ENCODE data around the gene CBX8. TPM values are rescaled to one million over a fixed set of nuclear protein-coding genes. Genes with fewer than 3 reads are reported as not detected.

CBX8 gene
- total and polyA plus RNA-seq, 2 of the 8 experiments (the other 6 are each of a cell fraction or from before 2014, with no cell fraction given): 0.09 to 2.1 TPM

DNA sequence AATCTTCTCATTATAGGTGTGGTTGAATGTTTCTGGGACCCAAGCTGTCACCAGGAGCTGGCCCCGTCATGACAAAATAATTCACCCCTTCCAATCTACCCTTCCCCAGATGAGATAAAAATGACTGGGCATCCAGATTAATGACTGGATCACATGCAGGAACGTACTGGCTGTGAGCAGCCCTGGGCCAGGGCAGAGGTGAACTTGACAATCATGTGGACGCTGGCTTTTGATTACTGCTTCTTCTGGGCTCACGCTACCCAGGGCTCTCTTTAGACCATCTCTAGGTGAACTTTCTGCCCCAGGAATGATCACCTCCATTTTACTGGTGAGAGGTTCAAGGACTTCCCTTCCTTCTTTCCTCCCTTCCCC, 24.1 kb upstream of the CBX8 start (continued):
- TF ChIP-seq, protein P1, sequence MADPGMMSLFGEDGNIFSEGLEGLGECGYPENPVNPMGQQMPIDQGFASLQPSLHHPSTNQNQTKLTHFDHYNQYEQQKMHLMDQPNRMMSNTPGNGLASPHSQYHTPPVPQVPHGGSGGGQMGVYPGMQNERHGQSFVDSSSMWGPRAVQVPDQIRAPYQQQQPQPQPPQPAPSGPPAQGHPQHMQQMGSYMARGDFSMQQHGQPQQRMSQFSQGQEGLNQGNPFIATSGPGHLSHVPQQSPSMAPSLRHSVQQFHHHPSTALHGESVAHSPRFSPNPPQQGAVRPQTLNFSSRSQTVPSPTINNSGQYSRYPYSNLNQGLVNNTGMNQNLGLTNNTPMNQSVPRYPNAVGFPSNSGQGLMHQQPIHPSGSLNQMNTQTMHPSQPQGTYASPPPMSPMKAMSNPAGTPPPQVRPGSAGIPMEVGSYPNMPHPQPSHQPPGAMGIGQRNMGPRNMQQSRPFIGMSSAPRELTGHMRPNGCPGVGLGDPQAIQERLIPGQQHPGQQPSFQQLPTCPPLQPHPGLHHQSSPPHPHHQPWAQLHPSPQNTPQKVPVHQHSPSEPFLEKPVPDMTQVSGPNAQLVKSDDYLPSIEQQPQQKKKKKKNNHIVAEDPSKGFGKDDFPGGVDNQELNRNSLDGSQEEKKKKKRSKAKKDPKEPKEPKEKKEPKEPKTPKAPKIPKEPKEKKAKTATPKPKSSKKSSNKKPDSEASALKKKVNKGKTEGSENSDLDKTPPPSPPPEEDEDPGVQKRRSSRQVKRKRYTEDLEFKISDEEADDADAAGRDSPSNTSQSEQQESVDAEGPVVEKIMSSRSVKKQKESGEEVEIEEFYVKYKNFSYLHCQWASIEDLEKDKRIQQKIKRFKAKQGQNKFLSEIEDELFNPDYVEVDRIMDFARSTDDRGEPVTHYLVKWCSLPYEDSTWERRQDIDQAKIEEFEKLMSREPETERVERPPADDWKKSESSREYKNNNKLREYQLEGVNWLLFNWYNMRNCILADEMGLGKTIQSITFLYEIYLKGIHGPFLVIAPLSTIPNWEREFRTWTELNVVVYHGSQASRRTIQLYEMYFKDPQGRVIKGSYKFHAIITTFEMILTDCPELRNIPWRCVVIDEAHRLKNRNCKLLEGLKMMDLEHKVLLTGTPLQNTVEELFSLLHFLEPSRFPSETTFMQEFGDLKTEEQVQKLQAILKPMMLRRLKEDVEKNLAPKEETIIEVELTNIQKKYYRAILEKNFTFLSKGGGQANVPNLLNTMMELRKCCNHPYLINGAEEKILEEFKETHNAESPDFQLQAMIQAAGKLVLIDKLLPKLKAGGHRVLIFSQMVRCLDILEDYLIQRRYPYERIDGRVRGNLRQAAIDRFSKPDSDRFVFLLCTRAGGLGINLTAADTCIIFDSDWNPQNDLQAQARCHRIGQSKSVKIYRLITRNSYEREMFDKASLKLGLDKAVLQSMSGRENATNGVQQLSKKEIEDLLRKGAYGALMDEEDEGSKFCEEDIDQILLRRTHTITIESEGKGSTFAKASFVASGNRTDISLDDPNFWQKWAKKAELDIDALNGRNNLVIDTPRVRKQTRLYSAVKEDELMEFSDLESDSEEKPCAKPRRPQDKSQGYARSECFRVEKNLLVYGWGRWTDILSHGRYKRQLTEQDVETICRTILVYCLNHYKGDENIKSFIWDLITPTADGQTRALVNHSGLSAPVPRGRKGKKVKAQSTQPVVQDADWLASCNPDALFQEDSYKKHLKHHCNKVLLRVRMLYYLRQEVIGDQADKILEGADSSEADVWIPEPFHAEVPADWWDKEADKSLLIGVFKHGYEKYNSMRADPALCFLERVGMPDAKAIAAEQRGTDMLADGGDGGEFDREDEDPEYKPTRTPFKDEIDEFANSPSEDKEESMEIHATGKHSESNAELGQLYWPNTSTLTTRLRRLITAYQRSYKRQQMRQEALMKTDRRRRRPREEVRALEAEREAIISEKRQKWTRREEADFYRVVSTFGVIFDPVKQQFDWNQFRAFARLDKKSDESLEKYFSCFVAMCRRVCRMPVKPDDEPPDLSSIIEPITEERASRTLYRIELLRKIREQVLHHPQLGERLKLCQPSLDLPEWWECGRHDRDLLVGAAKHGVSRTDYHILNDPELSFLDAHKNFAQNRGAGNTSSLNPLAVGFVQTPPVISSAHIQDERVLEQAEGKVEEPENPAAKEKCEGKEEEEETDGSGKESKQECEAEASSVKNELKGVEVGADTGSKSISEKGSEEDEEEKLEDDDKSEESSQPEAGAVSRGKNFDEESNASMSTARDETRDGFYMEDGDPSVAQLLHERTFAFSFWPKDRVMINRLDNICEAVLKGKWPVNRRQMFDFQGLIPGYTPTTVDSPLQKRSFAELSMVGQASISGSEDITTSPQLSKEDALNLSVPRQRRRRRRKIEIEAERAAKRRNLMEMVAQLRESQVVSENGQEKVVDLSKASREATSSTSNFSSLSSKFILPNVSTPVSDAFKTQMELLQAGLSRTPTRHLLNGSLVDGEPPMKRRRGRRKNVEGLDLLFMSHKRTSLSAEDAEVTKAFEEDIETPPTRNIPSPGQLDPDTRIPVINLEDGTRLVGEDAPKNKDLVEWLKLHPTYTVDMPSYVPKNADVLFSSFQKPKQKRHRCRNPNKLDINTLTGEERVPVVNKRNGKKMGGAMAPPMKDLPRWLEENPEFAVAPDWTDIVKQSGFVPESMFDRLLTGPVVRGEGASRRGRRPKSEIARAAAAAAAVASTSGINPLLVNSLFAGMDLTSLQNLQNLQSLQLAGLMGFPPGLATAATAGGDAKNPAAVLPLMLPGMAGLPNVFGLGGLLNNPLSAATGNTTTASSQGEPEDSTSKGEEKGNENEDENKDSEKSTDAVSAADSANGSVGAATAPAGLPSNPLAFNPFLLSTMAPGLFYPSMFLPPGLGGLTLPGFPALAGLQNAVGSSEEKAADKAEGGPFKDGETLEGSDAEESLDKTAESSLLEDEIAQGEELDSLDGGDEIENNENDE (IDR thresholded peaks at IDR 0.05; ENCODE audit: insufficient replicate concordance, low read length): no peak
- no peak for TF ChIP-seq CREB1 (IDR thresholded peaks at IDR 0.05)
- no peak for TF ChIP-seq NRF1 (IDR thresholded peaks at IDR 0.05; ENCODE audit: low read depth, low read length)
- no peak for TF ChIP-seq EZH2 (IDR thresholded peaks at IDR 0.05; ENCODE audit: low read depth, low read length, severe bottlenecking)
- no peak for TF ChIP-seq POU5F1 (IDR thresholded peaks at IDR 0.05; ENCODE audit: low read depth, low read length)
- no peak for TF ChIP-seq BACH1 (IDR thresholded peaks at IDR 0.05; ENCODE audit: low read length)
- no peak for TF ChIP-seq JUN (IDR thresholded peaks at IDR 0.05; ENCODE audit: low read depth, low read length)
- no peak for TF ChIP-seq RXRA (IDR thresholded peaks at IDR 0.05; ENCODE audit: insufficient read depth, low read depth, low read length)
- TF ChIP-seq PHF8 (conservative IDR thresholded peaks at IDR 0.05; ENCODE audit: low read depth, low read length): no peak
- TF ChIP-seq ZNF274 (IDR thresholded peaks at IDR 0.05; ENCODE audit: borderline replicate concordance, extremely low read depth, low read length): no peak
- TF ChIP-seq CEBPB (IDR thresholded peaks at IDR 0.05; ENCODE audit: low read depth, low read length): no peak
- TF ChIP-seq RAD21 (IDR thresholded peaks at IDR 0.05 in 1 of 2, conservative IDR thresholded peaks at IDR 0.05 in 1 of 2; ENCODE audit: low read depth in 2 of 2, low read length in 2 of 2): no peak

Data from H1 (cell line).